HG03521 (cell line): ENCODE data around the gene ABCC3.

Source experiments
- ATAC-seq: cut with Tn5 transposase; IDR thresholded peaks from one replicate; pipeline ENCODE4 v1.9.1; 2021; ENCODE audit warnings: mild to moderate bottlenecking, moderate library complexity; ENCODE audit not compliant: unreplicated experiment

The ABCC3 gene

GRCh38 chr17:50728881-50729765 lies 94.4 kb downstream of the ABCC3 start:
- ATAC-seq = no peak

- no peak for ATAC-seq
Observed at GRCh38 chr17:50731575-50732460, 97.1 kb downstream of the ABCC3 start.

DNA sequence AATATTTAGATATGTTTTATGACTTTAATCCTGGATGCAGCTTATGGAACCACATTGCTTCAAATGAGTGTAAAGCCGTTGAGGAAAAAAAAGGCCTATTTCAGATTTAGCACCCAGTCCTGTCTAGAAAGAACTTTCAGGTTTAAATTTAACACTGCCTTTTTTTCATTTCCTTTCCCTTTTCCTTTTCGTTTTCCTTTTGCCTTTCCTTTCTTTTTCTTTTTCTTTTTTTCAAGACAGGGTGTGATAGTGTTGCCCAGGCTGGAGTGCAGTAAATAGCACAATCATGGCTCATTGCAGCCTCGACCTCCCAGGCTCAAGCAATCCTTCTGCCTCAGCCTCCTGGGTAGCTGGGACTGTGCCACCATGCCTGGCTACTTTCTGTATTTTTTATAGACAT lies 100.6 kb downstream of the ABCC3 start:
- ATAC-seq = no peak

DNA sequence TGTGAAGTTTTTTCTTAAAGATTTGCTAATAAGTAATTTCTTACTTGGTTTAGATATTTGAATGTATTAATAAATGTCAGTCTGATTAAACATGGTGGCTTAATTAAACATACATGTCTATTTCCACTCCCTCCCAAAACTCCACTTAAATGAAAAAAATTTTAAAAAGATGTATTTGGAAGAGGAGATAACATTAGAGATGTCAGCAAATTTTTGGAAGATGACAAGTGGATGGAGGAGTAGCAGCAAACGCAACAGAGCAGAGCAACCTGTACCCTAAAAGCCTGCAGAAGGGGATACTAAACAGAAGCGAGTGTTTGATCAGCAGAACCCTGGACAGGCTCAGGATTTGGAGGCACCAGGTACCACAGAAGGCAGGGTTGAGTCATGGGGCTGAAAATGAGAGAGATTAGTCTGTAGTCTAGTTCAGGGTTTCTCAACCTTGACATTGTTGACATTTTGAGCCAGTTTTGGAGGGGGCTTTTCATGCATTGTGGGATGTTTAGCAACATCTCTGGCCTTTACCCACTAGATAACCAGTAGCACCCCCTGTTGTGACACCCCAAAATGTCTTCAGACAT lies 102.5 kb downstream of the ABCC3 start:
- no peak for ATAC-seq

- ATAC-seq = no peak
Observed at GRCh38 chr17:50739098-50739497, 104.4 kb downstream of the ABCC3 start.
